ENCODE measurements around the gene PPP1R37. TPM values are rescaled to one million over a fixed set of nuclear protein-coding genes. Genes with fewer than 3 reads are reported as not detected.

Gene PPP1R37
- total RNA-seq, 1 experiment from 2014 or later = 33.6 TPM

- H3K79me2 ChIP-seq (ENCODE audit: insufficient read depth, low read length) = no peaks in the 10 kb centered on the region; the same call in 1 of the 2 replicates
- H3K79me1 ChIP-seq (ENCODE audit: insufficient read depth, low read depth, low read length, poor library complexity, severe bottlenecking) = no peaks in the 10 kb centered on the region
- H3K4me2 ChIP-seq (ENCODE audit: insufficient read depth, insufficient read length, low read length) = no peak overlapping the region
- Mint-ChIP-seq H3K4me3 (no peak overlapping the region; a peak in 1 of 5 replicates), H3K27ac (peak overlapping the region in 2 of 3 experiments; percentile 87 to 88; a peak in 4 of 7 replicates), H3K27me3 (ENCODE audit: low read depth) (no peaks in the 10 kb centered on the region), H3K4me1 (peaks cover 27 to 29% of the 10 kb centered on the region in 2 experiments), H3K36me3 (ENCODE audit: insufficient read depth in 1 of 3, low read depth in 3 of 3) (peaks cover 7 to 10% (median 10%) of the 10 kb centered on the region in 3 experiments; a peak in 6 of 7 replicates), H3K9me3 (no peaks in the 10 kb centered on the region)
- no peak overlapping the region for H3K56ac ChIP-seq (ENCODE audit: insufficient read length, low read depth, low read length)
- no peak overlapping the region for H3T11ph ChIP-seq (ENCODE audit: low read length)
- no peak overlapping the region for H2BK12ac ChIP-seq (ENCODE audit: insufficient read length, low read depth, low read length)
- WGBS (ENCODE audit: extremely low coverage, insufficient read length, low lambda C conversion rate) = no CpG with 5 or more reads among the region's 12 CpGs
- H2AK5ac ChIP-seq (ENCODE audit: insufficient read length, low read length) = no peak overlapping the region
- TF ChIP-seq CTCF (conservative IDR thresholded peaks at IDR 0.05) = no peak
- H2BK20ac ChIP-seq (ENCODE audit: low read depth, low read length, poor library complexity, severe bottlenecking) = no peak overlapping the region
- no peak overlapping the region for H3K27ac ChIP-seq (ENCODE audit: insufficient read length, low read depth, low read length)
- no peak overlapping the region for H4K8ac ChIP-seq (replicated peaks; ENCODE audit: insufficient read length, low read depth, low read length)
- H3K14ac ChIP-seq (ENCODE audit: insufficient read depth, low read length) = peak overlapping the region; percentile 40; the same call in 1 of the 2 replicates
- H3K9me3 ChIP-seq (ENCODE audit: control insufficient read depth, low read depth, low read length) = no peaks in the 10 kb centered on the region
- H3K4ac ChIP-seq (ENCODE audit: low read depth, low read length) = no peak overlapping the region
- no peak overlapping the region for H2BK5ac ChIP-seq (ENCODE audit: insufficient read length, low read length)
- H3K23ac ChIP-seq (ENCODE audit: insufficient read length, low read depth, low read length) = no peak overlapping the region
- no peak overlapping the region for H2AFZ ChIP-seq (ENCODE audit: low read length)
- H2BK120ac ChIP-seq (ENCODE audit: low read depth, low read length, poor library complexity, severe bottlenecking) = no peak overlapping the region
- H3K4me1 ChIP-seq (ENCODE audit: insufficient read depth, low read length) = no peaks in the 10 kb centered on the region
- H3K27me3 ChIP-seq (ENCODE audit: insufficient read depth, low read length) = no peaks in the 10 kb centered on the region
- no peak for DNase-seq
- H4K5ac ChIP-seq (ENCODE audit: insufficient read length, low read depth, low read length) = no peak overlapping the region
- no peaks in the 10 kb centered on the region for H3K23me2 ChIP-seq (ENCODE audit: insufficient read length, low read depth, low read length, poor library complexity, severe bottlenecking)
- H3K18ac ChIP-seq (ENCODE audit: insufficient read length, low read depth, low read length) = peak overlapping the region; percentile 28
- H4K91ac ChIP-seq (ENCODE audit: insufficient read length, low read depth, low read length) = no peak overlapping the region
- H3K9ac ChIP-seq (ENCODE audit: extremely low read depth, insufficient read length, low read length) = no peak overlapping the region
- no peak overlapping the region for H2BK15ac ChIP-seq (ENCODE audit: low read depth, low read length)
- H4K20me1 ChIP-seq (ENCODE audit: control insufficient read depth, insufficient read depth, insufficient read length) = no peaks in the 10 kb centered on the region
Measured at GRCh38 chr19:45136507-45137178, 43.7 kb downstream of the PPP1R37 start.

All from H9 (cell line).